Measurements from ENCODE around the gene ARFRP1.
"Not testable (repeated sequence)": the region's sequence is repeated elsewhere in the genome, so short reads cannot be mapped to it uniquely, and the experiment has no call there.

ARFRP1 gene

DNA sequence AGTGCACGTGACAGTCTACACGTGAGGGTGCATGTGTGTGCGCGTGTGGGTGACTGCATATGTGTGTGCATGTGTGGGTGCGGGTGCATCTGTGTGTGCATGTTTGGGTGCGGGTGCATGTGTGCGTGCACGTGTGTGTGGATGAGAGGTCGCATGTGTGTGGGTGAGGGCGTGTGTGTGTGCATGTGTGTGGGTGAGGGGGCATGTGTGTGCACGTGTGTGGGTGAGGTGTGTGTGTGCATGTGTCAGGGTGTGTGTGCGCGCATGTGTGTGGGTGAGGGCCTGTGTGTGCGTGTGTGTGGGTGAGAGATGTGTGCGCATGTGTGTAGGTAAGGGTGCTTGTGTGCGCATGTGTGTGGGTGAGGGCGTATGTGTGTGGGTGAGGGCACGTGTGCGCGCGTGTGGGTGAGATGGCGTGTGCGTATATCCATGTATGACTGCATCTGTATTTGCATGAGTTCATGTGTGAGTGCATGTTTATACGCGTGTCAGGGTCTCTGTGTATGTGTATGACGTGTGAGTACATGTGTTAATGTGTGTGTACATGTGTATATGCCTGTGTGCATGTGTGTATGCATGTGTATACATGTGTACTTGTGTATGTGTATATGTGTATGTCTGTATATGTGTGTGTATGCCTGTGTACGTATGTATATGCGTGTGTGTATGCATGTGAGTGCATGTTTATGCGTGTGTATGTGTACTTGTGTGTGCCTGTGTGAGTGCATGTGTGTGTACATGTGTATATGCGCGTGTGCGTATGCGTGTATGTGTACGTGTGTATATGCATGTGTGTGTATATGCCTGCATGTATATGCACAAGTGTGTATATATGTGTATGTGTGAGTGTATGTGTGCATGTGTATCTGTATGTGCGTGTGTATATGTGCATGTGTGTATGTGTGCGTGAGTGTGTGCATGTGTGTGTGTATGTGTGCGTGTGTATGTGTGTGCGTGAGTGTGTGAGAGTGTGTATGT is 24.6 kb upstream of the ARFRP1 start:
- no peak for DNase-seq (ENCODE audit: low read depth in 2 of 2)

DNA sequence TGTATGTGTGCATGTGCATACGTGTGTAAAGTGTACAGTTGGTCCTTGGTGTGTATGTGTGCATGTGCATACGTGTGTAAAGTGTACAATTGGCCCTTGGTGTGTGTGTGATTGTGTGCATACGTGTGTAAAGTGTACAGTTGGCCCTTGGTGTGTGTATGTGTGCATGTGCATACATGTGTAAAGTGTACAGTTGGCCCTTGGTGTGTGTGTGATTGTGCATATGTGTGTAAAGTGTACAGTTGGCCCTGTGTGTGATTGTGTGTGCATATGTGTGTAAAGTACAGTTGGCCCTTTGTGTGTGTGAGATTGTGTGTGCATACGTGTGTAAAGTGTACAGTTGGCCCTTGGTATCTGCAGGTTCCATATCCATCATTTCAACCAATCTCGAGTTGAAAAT is 23.6 kb upstream of the ARFRP1 start:
- no peak for DNase-seq (ENCODE audit: low read depth in 2 of 2)

DNA sequence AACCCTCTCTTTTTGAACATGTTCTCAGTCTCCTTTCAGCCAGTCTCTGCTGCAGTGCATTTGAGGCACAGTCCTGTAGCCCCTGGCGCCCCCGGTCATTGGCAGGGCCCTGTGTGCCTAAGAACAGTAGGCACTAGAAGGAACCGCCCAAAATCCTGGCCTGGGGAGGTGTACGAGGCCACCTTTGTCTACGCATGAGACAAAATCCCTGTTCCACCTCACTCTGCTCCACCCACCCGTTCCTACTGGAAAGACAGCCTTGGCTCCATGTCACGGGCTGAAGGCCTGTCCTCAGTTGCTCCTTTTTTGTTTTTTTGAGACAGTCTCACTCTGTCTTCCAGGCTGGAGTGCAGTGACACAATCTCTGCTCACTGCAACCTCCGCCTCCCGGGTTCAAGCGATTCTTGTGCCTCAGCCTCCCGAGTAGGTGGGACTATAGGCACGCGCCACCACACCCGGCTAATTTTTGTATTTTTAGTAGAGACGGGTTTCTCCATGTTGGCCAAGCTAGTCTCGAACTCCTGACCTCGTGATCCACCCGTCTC is 22.5 kb upstream of the ARFRP1 start:
- DNase-seq (ENCODE audit: low read depth in 2 of 2): not testable (repeated sequence)

DNA sequence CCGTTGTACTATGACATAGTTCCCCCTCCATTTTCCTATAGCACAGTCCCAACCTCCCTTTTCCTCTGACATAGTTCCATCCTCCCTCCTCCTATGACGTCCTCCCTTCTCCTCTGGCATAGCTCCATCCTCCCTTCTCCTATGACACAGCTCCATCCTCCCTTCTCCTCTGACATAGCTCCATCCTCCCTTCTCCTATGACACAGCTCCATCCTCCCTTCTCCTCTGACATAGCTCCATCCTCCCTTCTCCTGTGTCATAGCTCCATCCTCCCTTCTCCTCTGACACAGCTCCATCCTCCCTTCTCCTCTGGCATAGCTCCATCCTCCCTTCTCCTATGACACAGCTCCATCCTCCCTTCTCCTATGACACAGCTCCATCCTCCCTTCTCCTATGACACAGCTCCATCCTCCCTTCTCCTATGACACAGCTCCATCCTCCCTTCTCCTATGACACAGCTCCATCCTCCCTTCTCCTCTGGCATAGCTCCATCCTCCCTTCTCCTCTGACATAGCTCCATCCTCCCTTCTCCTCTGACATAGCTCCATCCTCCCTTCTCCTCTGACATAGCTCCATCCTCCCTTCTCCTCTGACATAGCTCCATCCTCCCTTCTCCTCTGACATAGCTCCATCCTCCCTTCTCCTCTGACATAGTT is 15.3 kb upstream of the ARFRP1 start:
- DNase-seq (ENCODE audit: low read depth in 2 of 2): not testable (repeated sequence)

DNA sequence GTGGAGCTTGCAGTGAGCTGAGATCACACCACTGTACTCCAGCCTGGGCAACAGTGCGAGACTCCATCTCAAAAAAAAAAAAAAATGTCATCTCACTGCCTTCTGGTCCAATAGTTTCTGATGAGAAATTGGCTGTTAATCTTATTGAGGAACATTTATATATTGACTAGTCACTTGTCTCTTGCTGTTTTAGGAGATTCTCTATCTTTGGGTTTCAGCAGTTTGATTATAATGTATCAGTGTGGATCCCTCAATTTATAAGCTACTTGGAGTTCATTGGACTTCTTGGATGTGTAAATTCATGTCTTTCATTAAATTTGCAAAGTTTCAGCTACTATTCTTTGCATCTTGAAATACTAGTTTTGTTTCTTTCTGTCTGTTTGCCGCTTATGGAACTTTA is 11.2 kb upstream of the ARFRP1 start:
- no peak for DNase-seq (ENCODE audit: low read depth in 2 of 2)

DNA sequence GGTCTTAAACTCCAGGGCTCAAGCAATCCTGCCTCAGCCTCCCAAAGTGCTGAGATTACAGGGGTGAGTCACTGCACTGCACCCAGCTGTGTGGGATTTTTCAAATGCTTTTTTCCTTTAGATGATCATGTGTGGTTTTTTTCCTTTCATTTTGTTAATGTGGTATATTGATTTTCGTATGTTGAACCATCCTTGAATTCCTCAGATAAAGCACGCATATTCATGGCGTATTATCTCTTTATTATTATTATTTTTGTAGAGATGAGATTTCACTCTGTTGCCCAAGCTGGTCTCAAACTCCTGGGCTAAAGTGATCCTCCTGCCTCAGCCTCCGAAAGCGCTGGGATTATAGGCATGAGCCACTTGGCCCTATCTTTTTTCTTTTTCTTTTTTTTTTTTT is 7.1 kb upstream of the ARFRP1 start:
- no peak for DNase-seq (ENCODE audit: low read depth in 2 of 2)

DNA sequence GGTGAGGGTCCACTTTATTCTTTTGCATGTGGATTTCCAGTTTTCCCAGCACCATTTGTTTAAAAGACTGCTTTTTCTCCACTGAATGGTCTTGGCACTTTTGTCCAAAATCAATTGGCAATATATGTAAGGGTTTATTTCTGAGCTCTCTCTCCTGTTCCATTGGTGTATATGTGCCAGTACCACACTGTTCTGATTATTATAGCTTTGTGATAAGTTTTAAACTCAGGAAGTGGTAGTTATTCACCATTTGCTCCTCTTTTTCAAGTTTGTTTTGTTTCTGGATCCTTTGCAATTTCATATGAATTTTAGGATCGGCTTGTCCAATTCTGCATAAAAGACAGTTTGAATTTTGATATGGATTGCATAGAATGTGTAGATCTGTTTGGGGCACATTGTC is 4.4 kb upstream of the ARFRP1 start:
- DNase-seq (ENCODE audit: low read depth in 2 of 2): no peak

DNA sequence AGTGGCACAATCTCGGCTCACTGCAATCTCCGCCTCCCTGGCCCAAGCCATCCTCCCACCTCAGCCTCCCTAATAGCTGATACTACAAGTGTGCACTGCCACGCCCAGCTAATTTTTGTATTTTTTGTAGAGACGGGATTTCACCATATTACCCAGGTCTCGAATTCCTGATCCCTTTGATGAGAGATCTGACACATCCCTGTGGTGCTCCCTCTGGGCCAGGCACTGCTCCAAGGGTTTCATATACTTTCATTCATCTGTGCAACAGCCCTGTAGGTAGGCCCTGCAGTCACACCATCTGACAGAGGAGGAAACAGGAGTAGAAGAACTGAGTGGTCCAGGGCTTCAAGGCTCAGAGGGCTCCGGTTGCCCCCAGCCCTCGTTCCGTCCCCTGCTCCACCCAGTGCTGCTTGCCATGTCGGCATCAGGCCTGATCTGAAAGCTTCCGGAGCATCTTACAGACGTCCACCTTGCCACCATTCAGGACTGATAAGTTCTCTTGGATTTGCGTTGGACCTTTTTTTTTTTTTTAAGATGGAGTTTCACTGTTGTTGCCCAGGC is 3.4 kb upstream of the ARFRP1 start:
- DNase-seq (ENCODE audit: low read depth in 2 of 2): no peak

DNA sequence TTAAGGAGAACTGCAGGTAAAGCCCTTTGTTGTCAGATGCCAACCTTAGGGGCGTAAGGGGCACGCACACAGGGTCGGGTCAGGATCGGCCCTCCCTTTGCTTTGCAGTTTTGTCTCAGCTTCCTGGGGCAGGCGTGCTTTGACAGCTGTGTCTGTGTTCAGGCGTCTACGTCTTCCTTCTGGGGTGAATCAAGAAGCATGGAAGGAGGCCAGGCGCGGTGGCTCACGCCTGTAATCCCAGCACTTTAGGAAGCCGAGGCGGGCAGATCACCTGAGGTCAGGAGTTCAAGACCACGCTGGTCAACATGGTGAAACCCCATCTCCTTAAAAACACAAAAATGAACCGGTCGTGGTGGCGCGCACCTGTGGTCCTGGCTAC is 1.4 kb upstream of the ARFRP1 start:
- DNase-seq (ENCODE audit: low read depth in 2 of 2): no peak

DNA sequence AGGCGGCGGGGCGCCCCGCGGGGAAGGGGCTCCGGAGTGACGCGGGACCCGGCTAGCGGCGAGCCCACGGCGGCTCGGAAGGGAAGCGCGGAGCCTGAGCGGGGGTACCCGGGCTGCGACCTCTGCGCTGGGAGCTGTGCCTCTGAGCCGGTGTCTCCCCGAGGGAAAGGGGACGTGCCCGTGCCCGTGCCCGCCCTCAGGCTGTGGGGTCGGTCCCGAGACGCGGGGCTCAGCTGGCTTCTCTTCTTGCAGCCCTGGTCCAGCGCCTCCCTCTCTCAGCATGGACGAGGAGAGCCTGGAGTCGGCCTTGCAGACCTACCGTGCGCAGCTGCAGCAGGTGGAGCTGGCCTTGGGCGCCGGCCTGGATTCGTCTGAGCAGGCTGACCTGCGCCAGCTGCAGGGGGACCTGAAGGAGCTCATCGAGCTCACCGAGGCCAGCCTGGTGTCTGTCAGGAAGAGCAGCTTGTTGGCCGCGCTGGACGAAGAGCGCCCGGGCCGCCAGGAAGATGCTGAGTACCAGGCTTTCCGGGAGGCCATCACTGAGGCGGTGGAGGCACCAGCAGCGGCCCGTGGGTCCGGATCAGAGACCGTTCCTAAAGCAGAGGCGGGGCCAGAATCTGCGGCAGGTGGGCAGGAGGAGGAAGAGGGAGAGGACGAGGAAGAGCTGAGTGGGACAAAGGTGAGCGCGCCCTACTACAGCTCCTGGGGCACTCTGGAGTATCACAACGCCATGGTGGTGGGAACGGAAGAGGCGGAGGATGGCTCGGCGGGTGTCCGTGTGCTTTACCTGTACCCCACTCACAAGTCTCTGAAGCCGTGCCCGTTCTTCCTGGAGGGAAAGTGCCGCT is 749 bp upstream of the ARFRP1 start:
- no peak for DNase-seq (ENCODE audit: low read depth in 2 of 2)

DNA sequence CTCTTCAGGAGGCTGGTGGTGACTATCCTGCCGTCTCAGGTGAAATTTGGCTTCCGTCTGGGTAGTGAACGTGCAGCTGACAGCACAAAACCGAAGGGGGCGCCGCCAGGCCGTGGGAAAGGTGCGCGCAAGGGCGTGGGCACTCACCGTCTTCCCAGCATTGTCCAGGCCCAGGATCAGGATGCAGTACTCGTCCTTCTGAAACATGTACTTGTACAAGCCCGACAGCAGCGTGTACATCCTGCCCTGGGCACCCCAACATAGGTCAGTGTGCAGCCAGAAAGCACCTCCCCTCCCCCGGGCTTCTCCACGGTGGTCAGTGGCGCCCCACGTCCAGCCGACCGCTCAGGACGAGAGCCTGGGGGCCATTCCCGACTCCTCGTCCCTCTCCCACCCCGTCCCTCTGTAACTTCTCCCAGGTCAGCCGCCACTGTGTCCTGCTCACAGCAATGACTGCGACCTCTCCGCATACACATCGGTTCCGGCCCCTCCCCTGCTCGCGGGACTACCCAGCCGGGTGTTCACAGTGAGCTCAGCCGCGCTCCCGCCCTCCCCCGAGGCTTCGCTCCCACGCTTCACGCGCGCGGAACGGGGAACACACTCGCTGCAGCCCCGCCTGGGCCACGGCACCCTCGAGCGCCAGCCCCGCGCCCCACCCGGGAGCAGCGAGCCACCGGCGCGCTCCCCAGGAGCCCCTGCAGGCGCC is 771 bp downstream of the ARFRP1 start:
- peak in 1 of 2 donors; percentile 46 for DNase-seq (ENCODE audit: low read depth in 2 of 2)

DNA sequence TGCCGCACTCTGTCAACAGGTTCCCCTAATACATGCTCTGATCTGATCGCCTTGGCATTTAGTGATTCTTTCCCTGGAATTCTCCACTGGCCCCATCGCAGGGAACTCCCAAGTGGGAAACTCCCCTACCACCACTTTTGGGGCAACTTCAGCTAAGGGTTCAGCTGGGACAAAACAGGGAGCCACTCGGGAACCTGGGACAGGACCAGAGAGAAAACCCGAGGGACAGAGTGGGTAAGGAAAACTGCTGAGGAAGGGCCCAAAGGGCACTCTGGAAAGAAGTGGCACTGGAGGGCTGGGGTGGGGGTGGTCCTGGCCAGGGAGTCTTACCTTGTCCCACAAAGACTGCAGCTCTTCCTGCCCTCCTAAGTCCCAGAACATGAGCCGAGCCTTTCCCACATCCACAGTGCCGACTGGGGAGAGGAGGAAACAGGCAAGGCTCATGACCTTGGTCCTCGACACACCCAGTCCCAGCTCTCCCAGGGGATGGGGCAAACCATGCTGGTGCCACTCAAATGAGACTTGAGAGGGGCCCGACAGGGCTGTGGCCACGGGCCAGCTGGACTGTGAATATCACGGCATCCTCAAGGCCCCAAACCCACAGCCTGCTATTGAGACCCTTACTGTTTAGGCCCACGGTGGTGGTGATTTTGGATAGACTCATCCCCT is 1.6 kb downstream of the ARFRP1 start:
- DNase-seq (ENCODE audit: low read depth in 2 of 2): no peak

DNA sequence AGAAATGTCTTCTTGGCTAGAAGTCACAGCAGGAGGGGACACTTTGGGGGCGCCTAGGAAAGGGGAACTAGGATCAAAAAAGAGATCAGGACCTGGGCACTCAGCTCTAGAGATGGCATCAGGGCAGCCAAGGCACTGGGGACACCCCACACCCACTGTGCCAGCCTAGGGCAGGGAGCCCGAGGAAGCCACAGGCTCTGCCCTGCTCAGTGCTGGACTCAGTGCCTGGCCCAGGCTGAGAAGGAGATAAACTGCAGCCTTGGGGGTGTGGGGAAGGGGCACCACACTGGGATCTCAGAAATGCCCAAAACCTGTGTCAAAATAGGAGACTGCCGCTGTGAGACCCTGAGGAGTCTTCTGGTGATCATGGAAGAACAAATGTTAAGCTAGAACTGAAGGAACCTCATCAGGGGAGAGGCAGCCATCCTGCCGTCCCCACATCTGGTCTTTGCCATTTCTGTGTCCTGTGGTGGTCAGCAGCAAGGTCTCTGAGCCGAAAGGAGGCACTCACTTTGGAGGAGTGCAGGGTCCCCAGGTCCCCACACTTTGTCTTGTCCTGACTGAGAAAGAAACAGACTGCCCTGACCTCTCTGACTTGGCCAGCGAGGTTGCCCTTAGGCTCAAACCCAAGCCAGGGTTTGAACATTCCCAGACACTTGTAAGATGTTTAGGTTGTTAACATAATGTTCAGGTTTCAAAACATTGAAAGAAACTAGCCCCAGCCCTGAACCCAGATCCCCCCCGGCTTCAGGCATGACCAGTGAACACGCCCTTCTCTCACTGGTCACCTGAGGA is 2.3 kb downstream of the ARFRP1 start:
- no peak for DNase-seq (ENCODE audit: low read depth in 2 of 2)

DNA sequence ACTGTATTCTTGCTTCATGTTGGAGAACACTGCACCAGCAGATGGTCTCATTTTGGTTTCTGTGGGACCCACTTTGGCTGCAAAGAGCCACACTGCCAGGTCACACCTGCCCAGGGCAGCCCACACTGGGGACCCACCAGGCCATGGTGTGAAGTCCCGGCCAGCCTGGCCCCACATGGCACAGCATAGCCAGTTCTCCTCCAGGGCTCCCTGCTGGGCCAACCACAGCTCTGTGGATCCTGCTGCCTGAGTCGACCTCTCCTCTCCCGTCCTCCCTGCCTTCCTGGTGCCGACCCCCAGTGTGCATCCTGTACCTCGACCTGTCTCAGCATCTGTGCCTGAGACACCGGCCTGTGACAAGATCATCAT is 3.0 kb downstream of the ARFRP1 start:
- no peak for DNase-seq (ENCODE audit: low read depth in 2 of 2)

DNA sequence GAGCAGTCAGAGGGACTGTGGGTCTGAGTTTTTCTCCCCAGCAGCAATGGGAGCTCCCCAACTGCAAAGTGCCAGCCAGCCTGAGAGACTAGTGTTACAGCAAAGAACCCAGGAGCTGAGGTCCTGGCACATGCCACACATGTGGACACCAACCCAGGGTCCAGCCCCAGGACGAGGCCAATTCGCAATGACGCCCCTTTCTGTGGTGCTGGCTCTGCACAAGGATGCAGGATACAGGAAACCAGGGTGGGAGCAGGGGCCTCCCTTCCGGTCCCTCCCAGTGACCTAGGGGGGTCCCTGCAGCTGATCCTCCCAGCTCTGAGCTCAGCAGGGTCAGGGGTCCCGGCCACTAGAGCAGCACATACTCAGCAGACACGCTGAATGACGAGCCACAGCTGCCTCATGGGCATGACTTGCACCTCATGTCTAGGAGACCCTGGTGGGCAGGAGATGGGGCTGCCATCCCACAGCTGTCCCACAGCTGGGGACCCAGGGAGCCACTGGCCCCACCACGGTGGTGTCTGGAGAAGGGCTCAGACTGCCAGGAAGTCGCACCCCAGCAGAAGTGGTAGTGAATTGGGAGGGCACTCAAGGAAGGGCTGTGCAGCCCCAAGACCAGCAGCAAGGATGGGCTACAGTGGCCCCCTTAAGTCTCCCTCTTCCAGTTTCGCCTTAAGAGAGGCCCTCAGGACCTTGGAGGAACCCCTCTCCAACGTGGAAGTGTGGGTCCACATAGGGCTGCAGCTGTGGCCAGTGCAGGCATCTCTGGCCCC is 3.6 kb downstream of the ARFRP1 start:
- DNase-seq (ENCODE audit: low read depth in 2 of 2): no peak

DNA sequence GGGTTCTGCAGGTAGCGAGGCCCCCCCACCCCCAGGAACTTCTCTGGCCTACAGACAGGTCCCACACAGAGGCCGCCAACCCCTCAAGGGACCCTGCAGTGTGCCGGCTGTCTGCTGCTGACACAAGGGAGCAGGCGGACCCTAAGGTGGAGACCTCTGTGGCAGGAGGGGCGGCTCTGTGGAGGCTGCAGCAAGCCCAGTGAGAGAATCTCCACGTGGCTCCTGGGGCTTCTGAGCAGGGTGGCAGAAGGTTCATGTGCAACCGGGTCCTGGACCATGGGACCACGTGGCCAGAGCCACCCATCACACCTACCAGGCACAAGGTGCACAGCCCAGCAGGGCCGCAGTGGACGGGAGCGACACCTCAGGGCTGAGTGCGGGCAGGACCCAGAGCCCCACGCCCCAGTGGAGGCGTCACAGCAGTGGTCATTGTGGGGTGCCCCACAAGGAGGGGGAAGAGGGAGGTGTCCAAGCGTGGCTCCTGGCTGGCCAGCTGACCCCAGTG is 4.3 kb downstream of the ARFRP1 start:
- no peak for DNase-seq (ENCODE audit: low read depth in 2 of 2)

DNA sequence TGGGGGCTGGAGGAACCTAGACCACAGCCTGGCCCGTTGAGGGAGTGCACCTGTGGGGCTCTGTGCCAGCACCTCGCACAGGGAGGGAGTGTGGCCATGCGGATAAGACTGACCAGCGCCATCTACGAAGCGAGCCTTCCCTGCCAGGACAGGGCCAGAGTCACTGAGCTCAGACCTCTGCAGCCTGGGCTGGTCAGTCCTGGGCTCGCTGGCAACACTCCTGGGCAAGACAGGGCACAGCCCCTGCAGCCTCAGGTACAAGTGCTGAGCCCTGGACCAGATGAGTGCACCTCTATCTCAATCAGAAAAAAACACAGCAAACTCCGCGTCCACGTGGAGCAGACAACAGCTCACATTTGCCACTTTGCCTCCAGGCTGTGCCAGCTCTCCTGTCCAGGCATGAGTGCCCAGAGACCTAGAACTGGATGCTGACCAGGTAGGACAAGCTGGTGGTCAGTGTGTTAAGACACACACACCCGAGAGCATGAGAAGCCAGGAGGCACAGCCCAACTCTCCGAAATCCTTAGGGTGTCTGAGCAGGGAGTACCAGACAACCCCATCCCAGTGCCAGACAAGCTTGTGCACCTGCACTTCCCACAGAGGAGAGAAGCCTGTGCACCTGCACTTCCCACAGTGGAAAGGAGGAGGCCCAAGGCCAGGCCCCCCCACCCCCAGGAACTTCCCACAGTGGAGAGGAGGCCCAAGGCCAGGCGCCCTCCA is 4.9 kb downstream of the ARFRP1 start:
- DNase-seq (ENCODE audit: low read depth in 2 of 2): no peak

DNA sequence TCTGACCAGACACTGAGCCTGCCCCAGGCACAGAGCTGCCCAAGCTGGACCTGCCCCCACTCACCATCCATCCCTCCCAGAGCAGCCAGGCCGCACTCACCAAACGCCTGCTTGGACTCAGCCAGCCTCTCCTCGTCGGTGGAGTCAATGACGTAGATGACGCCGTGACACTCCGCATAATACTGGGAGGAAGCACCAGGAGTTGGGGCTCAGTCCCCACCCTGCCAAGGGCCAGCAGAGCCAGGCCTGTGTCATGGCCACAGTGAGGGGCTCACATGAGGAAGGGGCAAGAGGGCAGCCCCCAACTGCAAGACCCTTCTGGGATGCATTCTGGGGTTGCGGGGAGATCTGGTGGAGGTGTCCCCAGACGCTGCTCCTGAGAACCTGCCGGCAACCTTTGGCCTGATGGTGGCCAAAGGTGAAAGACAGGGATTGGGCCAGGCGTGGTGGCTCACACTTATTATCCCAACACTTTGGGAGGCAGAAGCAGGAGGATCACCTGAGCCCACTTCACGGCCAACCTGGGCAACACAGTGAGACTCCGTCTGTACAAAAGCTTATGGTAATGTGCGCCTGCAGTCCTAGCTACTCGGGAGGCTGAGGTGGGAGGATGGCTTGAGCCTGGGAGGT is 5.6 kb downstream of the ARFRP1 start:
- no peak for DNase-seq (ENCODE audit: low read depth in 2 of 2)
